ENCODE data around the gene FGF19.

DNA sequence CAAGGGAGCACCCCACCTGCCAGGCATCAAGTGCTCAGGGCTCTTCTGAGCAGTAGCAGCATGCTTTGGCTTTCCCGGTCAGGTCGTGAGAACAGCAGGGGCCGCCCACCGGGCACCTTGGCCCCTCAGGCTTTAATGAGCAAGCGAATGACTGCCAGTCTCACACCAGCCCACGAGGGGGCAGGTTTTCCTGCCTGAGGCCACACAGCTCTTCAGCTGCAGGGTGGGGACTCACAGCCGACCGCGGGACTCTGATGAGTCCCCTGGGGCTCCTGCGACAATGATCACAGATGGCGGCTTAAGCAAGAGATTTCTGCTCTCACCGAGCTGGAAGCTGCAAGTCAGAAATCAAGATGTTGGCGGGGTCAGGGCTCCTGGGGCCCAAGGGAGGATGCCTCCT is 14.3 kb upstream of the FGF19 start:
- TF ChIP-seq, protein P1, sequence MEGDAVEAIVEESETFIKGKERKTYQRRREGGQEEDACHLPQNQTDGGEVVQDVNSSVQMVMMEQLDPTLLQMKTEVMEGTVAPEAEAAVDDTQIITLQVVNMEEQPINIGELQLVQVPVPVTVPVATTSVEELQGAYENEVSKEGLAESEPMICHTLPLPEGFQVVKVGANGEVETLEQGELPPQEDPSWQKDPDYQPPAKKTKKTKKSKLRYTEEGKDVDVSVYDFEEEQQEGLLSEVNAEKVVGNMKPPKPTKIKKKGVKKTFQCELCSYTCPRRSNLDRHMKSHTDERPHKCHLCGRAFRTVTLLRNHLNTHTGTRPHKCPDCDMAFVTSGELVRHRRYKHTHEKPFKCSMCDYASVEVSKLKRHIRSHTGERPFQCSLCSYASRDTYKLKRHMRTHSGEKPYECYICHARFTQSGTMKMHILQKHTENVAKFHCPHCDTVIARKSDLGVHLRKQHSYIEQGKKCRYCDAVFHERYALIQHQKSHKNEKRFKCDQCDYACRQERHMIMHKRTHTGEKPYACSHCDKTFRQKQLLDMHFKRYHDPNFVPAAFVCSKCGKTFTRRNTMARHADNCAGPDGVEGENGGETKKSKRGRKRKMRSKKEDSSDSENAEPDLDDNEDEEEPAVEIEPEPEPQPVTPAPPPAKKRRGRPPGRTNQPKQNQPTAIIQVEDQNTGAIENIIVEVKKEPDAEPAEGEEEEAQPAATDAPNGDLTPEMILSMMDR (IDR thresholded peaks at IDR 0.05): peak in 2 of 6 experiments; percentile 6 to 16
- TF ChIP-seq POLR2A (IDR thresholded peaks at IDR 0.05) (no peak), POLR2AphosphoS5 (IDR thresholded peaks at IDR 0.05) (no peak), EP300 (IDR thresholded peaks at IDR 0.05) (no peak)
